HG03565 (cell line): ENCODE data around the gene FCSK.
"Not testable (repeated sequence)": the region's sequence is repeated elsewhere in the genome, so short reads cannot be mapped to it uniquely, and the experiment has no call there.

ENCODE experiments used
- ATAC-seq: cut with Tn5 transposase; IDR thresholded peaks from one replicate; pipeline ENCODE4 v1.9.1; 2021; ENCODE audit warnings: mild to moderate bottlenecking, moderate library complexity; ENCODE audit not compliant: unreplicated experiment

The FCSK gene

GRCh38 chr16:70522216-70523075, 68.1 kb downstream of the FCSK start:
- ATAC-seq = no peak

DNA sequence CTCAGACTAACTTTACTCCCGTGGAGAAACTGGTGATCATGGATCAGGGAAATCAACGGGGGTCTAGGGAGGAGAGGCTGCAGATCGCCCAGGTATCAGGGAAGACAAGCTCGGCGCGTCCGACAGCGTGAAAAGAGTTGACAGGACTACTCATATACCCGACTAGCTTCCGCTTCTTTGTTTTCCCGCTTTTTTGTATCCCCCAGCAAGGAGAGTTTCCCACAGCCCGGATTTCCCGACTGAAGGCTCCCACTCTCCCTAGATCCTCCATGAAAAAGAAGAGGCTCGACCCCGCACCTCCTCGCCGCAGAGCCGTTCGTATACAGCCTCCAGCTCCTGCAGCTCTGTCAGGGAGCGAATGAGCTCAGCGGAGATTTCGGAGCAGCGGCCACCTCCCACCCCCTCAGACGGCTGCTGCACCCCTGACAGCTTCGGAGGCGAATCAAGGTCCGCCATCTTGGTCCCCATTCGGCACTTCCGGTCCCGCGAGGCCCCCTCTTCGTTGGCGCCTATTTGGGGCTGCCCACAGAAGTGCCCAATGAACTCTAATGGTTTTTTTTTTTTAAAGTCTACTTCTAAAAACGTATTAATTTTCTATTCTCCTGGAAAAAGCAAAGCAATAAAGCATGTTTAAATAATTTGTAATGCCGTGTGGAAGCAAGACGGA, 68.8 kb downstream of the FCSK start, which contains the start of gene COG4:
Gene COG4 (minus strand): TSS at position 479 of the 667 bp plus-strand sequence. CDS start 11 bp downstream, at position 468.
- peak; percentile 53 for ATAC-seq

- peak; percentile 29 for ATAC-seq
Observed at GRCh38 chr16:70523743-70524398, 69.5 kb downstream of the FCSK start, which contains the start of gene SF3B3. Gene SF3B3, plus strand, starts transcription at chr16:70523816. Its CDS starts 2,841 bp downstream, at chr16:70526657.

DNA sequence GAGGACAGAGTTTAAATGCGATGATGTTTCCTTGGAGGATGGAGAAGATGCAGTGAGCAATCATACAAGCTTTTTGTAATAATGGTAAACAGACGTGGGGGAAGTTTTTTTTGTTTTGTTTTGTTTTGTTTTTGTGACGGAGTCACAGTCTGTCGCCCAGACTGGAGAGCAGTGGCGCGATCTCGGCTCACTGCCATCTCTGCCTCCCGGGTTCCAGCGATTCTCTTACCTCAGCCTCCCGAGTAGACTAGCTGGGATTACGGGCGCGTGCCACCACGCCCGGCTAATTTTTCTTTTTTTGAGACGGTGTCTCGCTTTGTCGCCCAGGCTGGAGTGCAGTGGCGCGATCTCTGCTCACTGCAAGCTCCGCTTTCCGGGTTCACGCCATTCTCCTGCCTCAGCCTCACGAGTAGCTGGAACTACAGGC, 70.0 kb downstream of the FCSK start:
- ATAC-seq = not testable (repeated sequence)

DNA sequence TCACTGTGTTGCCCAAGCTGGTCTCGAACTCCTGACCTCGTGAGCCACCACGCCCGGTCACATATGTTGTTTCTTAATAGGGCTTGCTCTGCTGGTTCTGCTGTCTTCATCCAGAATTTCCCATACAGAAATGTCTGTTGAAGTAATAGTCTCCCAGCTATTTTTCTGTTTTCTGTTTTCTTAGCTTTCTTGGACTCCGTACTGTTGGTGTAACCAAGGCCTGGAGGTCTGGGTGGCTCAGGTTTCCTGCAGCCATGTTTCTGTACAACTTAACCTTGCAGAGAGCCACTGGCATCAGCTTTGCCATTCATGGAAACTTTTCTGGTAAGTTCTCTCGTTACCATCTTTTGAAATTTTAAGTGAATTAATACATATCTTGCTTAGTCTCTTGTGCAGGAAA, 72.0 kb downstream of the FCSK start:
- ATAC-seq = no peak

- no peak for ATAC-seq
Observed at GRCh38 chr16:70527315-70527996, 73.1 kb downstream of the FCSK start.

GRCh38 chr16:70529051-70529777, 74.8 kb downstream of the FCSK start:
- no peak for ATAC-seq
